ENCODE results near the gene TRIM44.

The TRIM44 gene

GRCh38 chr11:35792148-35792845 lies 129.7 kb downstream of the TRIM44 start:
- DNase-seq: no peak
- Mint-ChIP-seq H3K4me3 (no peak overlapping the region), H3K27ac (peak overlapping the region in 1 of 2 donors; percentile 8), H3K9me3 (no peaks in the 10 kb centered on the region), H3K27me3 (no peaks in the 10 kb centered on the region), H3K4me1 (peaks cover 12% of the 10 kb centered on the region)
- no peak for ATAC-seq

- H3K4me3 Mint-ChIP-seq: no peak overlapping the region
- H3K4me1 Mint-ChIP-seq: peaks cover 9% of the 10 kb centered on the region
- H3K27ac Mint-ChIP-seq: peak overlapping the region in 1 of 2 donors; percentile 8
- H3K27me3 Mint-ChIP-seq: no peaks in the 10 kb centered on the region
- DNase-seq (no peak), ATAC-seq (no peak)
- H3K9me3 Mint-ChIP-seq: no peaks in the 10 kb centered on the region
Measured at GRCh38 chr11:35792846-35793192, 130.2 kb downstream of the TRIM44 start.

DNA sequence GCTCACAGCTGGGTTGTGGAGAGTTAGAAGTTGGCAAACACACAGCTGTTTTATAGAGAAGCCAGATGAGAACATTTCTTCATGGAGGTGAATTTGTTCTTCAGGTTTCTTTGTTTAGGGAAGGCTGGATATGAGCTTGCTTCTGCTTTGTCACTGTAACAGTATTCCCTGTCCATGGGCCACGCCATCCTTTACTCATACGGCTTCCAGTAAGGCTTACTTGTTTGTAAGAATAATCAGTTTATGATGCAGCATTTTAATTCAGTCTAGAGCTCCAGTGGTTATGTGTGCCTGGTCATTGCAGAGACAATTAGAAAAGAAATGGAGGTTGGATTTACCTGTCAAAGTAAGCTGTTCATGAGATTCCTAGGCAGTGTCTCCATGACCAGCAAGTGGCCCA lies 131.8 kb downstream of the TRIM44 start:
- Mint-ChIP-seq H3K27me3 (no peaks in the 10 kb centered on the region), H3K9me3 (no peaks in the 10 kb centered on the region), H3K4me1 (peaks cover 6% of the 10 kb centered on the region), H3K27ac (peak overlapping the region in 1 of 2 donors; percentile 35), H3K4me3 (no peak overlapping the region)
- DNase-seq: no peak
- ATAC-seq: no peak

DNA sequence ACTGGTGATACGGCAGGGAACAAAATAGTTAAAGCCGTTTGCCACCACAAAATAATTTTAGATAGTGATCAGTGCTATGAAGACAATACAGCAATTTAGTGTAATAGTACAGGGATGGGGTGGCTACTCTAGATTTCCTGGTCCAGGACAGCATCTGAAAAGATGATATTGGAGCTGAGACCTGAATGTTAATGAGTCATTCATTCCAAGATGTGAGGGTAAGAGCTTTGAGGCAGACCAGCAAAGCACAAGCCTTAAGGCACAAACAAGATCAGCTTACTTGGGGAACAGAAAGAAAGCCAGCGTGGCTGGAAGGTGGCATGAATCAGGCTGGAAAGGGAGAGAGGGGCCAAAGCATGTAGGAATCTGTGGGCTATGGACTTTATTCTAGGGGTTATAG lies 132.3 kb downstream of the TRIM44 start:
- DNase-seq: no peak

DNA sequence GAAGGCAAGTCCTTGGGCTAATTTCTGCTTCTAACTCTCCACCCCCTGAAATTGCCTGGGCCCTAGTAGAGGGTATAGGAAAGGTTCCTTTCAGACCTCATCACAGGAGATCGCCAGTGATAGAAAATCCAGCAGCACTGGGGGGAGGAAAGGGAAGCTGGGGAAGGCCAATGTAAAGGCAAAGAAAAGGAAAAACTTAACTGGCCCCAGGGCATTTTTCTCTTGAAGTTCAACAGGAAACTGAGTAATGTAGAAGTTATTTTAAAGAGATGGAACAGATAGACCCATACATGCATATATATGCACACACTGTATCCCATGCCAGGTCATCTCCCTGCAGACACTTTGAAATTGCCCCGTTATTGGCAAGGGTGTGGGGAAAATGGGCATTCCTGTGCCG lies 134.0 kb downstream of the TRIM44 start:
- DNase-seq (no peak), ATAC-seq (no peak)
- peaks cover 15% of the 10 kb centered on the region for H3K4me1 Mint-ChIP-seq
- no peaks in the 10 kb centered on the region for H3K27me3 Mint-ChIP-seq
- H3K4me3 Mint-ChIP-seq: no peak overlapping the region
- H3K27ac Mint-ChIP-seq: no peak overlapping the region
- no peaks in the 10 kb centered on the region for H3K9me3 Mint-ChIP-seq

More for the DNA sequence above, 132.3 kb downstream of the TRIM44 start:
- H3K4me3 Mint-ChIP-seq: no peak overlapping the region
- H3K9me3 Mint-ChIP-seq: no peaks in the 10 kb centered on the region
- H3K27ac Mint-ChIP-seq: no peak overlapping the region
- H3K27me3 Mint-ChIP-seq: no peaks in the 10 kb centered on the region
- H3K4me1 Mint-ChIP-seq: peaks cover 6% of the 10 kb centered on the region
- no peak for ATAC-seq

DNA sequence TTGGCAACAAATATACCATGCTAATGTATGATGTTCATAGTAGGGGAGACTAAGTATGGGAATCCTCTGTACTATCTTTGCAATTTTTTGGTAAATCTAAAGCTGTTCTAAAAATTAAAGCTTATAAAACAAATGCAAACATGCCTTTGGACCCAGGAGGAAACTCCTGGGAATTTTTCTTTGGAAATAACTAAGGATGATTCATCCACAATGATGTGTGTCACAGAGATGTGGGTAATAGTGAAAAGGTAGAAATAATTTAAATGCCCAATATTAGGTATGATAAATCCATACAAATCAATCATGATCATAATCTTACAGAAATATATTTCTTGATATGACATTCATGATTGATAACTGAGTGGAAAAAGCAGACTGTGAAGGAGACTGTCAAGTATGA lies 135.8 kb downstream of the TRIM44 start:
- DNase-seq: no peak
- no peak overlapping the region for H3K27ac Mint-ChIP-seq
- no peaks in the 10 kb centered on the region for H3K9me3 Mint-ChIP-seq
- H3K27me3 Mint-ChIP-seq: no peaks in the 10 kb centered on the region
- H3K4me3 Mint-ChIP-seq: no peak overlapping the region
- peaks cover 13% of the 10 kb centered on the region for H3K4me1 Mint-ChIP-seq
- ATAC-seq: no peak

- no peaks in the 10 kb centered on the region for H3K9me3 Mint-ChIP-seq
- DNase-seq (no peak), ATAC-seq (no peak)
- no peaks in the 10 kb centered on the region for H3K27me3 Mint-ChIP-seq
- no peak overlapping the region for H3K4me3 Mint-ChIP-seq
- H3K4me1 Mint-ChIP-seq: peaks cover 13% of the 10 kb centered on the region
- no peak overlapping the region for H3K27ac Mint-ChIP-seq
Measured at GRCh38 chr11:35798983-35799382, 136.4 kb downstream of the TRIM44 start.

- peaks cover 13% of the 10 kb centered on the region for H3K4me1 Mint-ChIP-seq
- ATAC-seq (no peak), DNase-seq (no peak)
- no peak overlapping the region for H3K4me3 Mint-ChIP-seq
- H3K27me3 Mint-ChIP-seq: no peaks in the 10 kb centered on the region
- H3K9me3 Mint-ChIP-seq: no peaks in the 10 kb centered on the region
- H3K27ac Mint-ChIP-seq: peak overlapping the region in 1 of 2 donors; percentile 41
Measured at GRCh38 chr11:35799655-35800054, 137.1 kb downstream of the TRIM44 start.

- Mint-ChIP-seq H3K27me3 (no peaks in the 10 kb centered on the region), H3K4me1 (peaks cover 13% of the 10 kb centered on the region), H3K27ac (no peak overlapping the region), H3K4me3 (no peak overlapping the region), H3K9me3 (no peaks in the 10 kb centered on the region)
- DNase-seq: no peak
- ATAC-seq: no peak
Measured at GRCh38 chr11:35800970-35801953, 138.7 kb downstream of the TRIM44 start.

DNA sequence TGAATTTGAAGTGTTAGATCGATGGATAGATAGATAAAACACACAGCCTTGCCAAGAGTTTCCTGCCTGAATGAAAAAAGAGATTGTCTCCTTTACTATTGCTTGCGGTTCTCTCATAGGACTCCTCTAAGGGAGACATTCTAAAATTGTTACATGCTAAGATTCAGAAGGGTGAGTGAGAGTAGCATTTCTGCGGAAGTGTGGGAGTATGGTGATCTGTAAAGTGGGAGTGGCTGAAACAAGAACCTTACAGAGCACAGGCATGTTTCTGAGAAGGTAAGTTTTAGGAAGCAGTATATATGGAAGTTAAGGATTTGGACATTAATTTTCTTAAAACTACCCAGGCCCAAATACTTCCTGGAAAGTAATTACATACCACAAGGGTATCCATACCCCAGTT lies 139.6 kb downstream of the TRIM44 start:
- no peak for ATAC-seq
- DNase-seq: no peak
- Mint-ChIP-seq H3K27me3 (no peaks in the 10 kb centered on the region), H3K4me1 (peaks cover 13% of the 10 kb centered on the region), H3K27ac (no peak overlapping the region), H3K9me3 (no peaks in the 10 kb centered on the region), H3K4me3 (no peak overlapping the region)

DNA sequence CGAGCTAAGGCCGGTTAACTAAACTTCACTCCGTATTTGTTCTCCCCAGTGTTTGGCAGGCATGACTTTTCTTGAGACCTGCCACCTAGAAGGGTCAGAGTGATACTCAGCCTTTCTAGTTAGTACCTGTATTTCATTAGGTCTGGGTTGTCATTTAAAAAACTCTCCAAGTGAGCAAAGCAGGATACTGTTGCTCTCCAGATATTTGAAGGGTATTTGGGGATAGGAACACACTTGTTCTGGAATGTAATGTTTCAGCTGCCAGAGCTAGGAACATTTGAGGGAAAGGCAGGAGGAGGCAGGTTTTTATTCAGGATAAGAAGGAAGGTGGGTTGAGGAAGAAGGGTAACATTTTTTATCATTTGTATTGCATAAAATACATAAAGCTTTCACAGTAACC lies 140.1 kb downstream of the TRIM44 start:
- Mint-ChIP-seq H3K4me1 (peaks cover 13% of the 10 kb centered on the region), H3K4me3 (no peak overlapping the region), H3K27me3 (no peaks in the 10 kb centered on the region), H3K9me3 (no peaks in the 10 kb centered on the region), H3K27ac (no peak overlapping the region)
- ATAC-seq (no peak), DNase-seq (no peak)

DNA sequence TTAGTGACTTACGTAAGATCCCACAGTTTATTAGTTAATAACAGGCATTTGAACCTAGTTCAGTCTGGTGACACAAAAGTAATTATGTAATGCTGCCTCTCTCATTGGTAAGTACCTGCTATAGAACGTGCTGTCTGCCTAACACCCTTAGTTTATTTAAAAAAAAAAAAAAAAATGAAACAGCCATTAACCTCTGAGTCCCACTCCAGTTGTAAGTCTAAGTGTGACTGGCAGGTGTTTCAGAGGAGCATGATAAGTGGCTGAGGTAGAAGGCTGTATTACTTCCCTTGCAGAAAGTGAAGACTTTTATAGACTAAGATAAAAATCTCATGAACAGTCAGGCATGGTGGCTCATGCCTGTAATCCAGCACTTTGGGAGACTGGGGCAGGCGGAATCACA lies 140.5 kb downstream of the TRIM44 start:
- ATAC-seq (no peak), DNase-seq (no peak)
- no peak overlapping the region for H3K27ac Mint-ChIP-seq
- no peaks in the 10 kb centered on the region for H3K9me3 Mint-ChIP-seq
- no peak overlapping the region for H3K4me3 Mint-ChIP-seq
- H3K27me3 Mint-ChIP-seq: no peaks in the 10 kb centered on the region
- peaks cover 13% of the 10 kb centered on the region for H3K4me1 Mint-ChIP-seq

DNA sequence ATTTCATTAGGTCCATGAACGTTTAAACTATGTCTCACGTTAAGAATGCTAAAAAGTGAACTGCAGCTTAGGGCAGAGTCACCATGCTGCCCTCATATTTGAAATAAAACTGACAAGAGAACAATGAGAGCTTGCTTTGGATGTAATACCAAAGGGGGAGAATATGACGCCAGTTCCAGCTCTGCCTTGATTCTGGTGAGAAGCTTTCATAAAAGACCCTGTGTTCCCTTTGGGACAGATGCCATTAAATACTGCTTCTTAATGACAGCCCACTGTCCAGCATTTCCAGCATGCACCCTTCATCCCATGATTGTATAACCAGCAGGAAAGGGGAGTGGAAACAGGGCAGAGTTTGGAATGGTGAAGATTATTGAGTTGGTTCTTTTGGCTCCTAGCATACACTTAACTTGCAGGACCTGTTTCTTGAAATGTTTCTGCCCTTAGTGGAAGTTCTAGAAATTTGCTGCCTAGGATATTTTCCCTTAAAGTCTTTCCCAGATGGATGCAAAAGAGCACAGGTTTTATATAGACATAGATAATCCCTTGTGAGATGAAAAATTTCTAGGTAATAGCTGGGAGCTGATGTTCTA lies 142.0 kb downstream of the TRIM44 start:
- DNase-seq (no peak), ATAC-seq (no peak)
- H3K4me1 Mint-ChIP-seq: peaks cover 13% of the 10 kb centered on the region
- H3K27me3 Mint-ChIP-seq: no peaks in the 10 kb centered on the region
- H3K4me3 Mint-ChIP-seq: no peak overlapping the region
- no peaks in the 10 kb centered on the region for H3K9me3 Mint-ChIP-seq
- H3K27ac Mint-ChIP-seq: no peak overlapping the region

GRCh38 chr11:35809561-35809960 lies 147.0 kb downstream of the TRIM44 start:
- Mint-ChIP-seq H3K27ac (no peak overlapping the region), H3K27me3 (no peaks in the 10 kb centered on the region), H3K4me1 (no peaks in the 10 kb centered on the region), H3K4me3 (no peak overlapping the region), H3K9me3 (no peaks in the 10 kb centered on the region)
- DNase-seq (no peak), ATAC-seq (no peak)

DNA sequence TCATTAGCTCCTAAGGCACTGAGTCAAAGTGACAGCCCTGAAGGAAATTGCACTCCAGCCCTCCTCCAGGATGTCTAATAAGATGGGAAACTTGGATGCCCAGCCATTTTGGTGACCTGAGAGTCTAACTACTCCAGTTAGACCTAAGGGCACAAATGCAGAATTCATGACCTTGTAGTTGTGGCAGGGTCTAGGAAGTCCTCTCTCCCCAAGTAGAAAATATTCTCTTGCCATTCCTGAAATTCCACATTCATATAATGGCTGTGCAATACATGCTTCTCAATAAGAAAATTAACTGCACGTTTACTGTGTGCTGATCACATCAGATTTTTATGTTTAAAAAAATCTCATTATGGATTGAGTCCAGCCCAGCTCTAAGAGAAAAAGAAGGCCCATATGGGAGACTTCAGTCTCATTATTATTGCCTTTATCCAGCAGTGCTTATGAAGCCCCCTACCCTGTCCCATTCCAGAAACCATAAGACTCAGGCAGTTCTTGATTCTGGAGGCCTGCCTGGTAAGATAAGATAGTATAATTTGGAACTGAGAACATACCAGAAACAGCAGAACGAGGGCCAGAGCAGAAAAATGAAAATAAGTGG lies 147.6 kb downstream of the TRIM44 start:
- ATAC-seq (no peak), DNase-seq (no peak)
- H3K4me3 Mint-ChIP-seq: no peak overlapping the region
- H3K9me3 Mint-ChIP-seq: no peaks in the 10 kb centered on the region
- H3K4me1 Mint-ChIP-seq: no peaks in the 10 kb centered on the region
- H3K27me3 Mint-ChIP-seq: no peaks in the 10 kb centered on the region
- H3K27ac Mint-ChIP-seq: no peak overlapping the region

DNA sequence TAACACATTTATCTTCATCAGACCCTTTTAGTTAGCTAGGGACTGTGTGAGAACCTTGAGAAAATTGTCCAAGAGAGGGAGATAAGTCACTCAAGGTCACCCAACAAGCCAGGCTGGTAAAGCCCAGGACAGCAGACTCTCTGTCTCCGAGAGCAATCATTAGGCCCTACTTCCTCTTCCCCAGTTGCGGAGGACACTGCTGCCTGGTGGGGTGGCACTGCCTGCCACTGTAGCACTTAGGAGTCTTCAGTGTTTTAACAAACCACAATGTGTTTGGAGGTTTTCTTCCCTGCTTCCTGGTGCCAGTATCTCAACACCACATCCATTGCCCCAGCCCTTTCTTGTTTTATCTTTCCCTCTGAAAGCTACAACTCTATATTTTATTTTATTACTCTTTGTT lies 149.2 kb downstream of the TRIM44 start:
- peaks cover 5 to 6% of the 10 kb centered on the region in 2 donors for H3K9me3 Mint-ChIP-seq

More for the DNA sequence above, 149.2 kb downstream of the TRIM44 start:
- no peak overlapping the region for H3K4me3 Mint-ChIP-seq
- no peaks in the 10 kb centered on the region for H3K4me1 Mint-ChIP-seq
- ATAC-seq (no peak), DNase-seq (no peak)
- H3K27ac Mint-ChIP-seq: no peak overlapping the region
- no peaks in the 10 kb centered on the region for H3K27me3 Mint-ChIP-seq

Measured in stimulated activated naive CD8-positive, alpha-beta T cell treated with anti-CD3 and anti-CD28 coated beads, Interleukin-15, amount 100 ng/mL, for 72 hours (primary cell).